Activated CD4-positive, alpha-beta T cell treated with anti-CD3 and anti-CD28 coated beads, Interleukin-2, amount 10 ng/mL, durations not matched to agents 24 days and 14 days (primary cell): ENCODE data around the gene GLRX3. TPM values are rescaled to one million over a fixed set of nuclear protein-coding genes. Genes with fewer than 3 reads are reported as not detected.
"Not testable (repeated sequence)": the region's sequence is repeated elsewhere in the genome, so short reads cannot be mapped to it uniquely, and the experiment has no call there.

Source experiments
- DNase-seq: peaks from one replicate; pipeline ENCODE4 v3.0.0; 2022
- H3K27ac Mint-ChIP-seq: one replicate; pipeline ENCODE4 v1.8.0; 2022; ENCODE audit warnings: mild to moderate bottlenecking, mixed read lengths
- H3K27me3 Mint-ChIP-seq: one replicate; pipeline ENCODE4 v1.8.0; 2022; ENCODE audit warnings: mixed read lengths
- H3K36me3 Mint-ChIP-seq: one replicate; pipeline ENCODE4 v1.8.0; 2022; ENCODE audit warnings: low read depth, mild to moderate bottlenecking, mixed read lengths
- H3K4me1 Mint-ChIP-seq: one replicate; pipeline ENCODE4 v1.8.0; 2021; ENCODE audit warnings: mixed read lengths
- H3K4me3 Mint-ChIP-seq: one replicate; pipeline ENCODE4 v1.8.0; 2022; ENCODE audit warnings: mild to moderate bottlenecking, moderate library complexity, mixed read lengths
- H3K9me3 Mint-ChIP-seq: one replicate; pipeline ENCODE4 v1.8.0; 2021; ENCODE audit warnings: mixed read lengths
- intact Hi-C: fragments of 100-400 bp; cut with micrococcal nuclease; formaldehyde crosslinking; loops from one replicate; pipeline ENCODE4 v1.15.1; 2023
- total RNA-seq: library from RNA; stranded (reverse); gene quantifications from 2 replicates; pipeline ENCODE4 v1.2.3, GENCODE V29; 2022

Gene GLRX3
- total RNA-seq, 1 donor from 2014 or later: 136 TPM

- Mint-ChIP-seq H3K27me3 (peaks cover 1% of the 10 kb centered on the region), H3K27ac (no peak overlapping the region)
- intact Hi-C loops: no loop called here
Observed at GRCh38 chr10:130196511-130197487, 60.6 kb downstream of the GLRX3 start.

GRCh38 chr10:130198651-130199050, 62.5 kb downstream of the GLRX3 start:
- Mint-ChIP-seq H3K9me3 (no peaks in the 10 kb centered on the region), H3K36me3 (no peaks in the 10 kb centered on the region), H3K27ac (no peak overlapping the region), H3K4me3 (no peak overlapping the region), H3K27me3 (no peaks in the 10 kb centered on the region), H3K4me1 (no peaks in the 10 kb centered on the region)
- no peak for DNase-seq
- intact Hi-C loops: no loop called here

More at GRCh38 chr10:130196511-130197487, 60.6 kb downstream of the GLRX3 start:
- Mint-ChIP-seq H3K4me3 (no peak overlapping the region), H3K4me1 (no peaks in the 10 kb centered on the region), H3K36me3 (no peaks in the 10 kb centered on the region), H3K9me3 (no peaks in the 10 kb centered on the region)
- no peak for DNase-seq

GRCh38 chr10:130200179-130201042, 64.2 kb downstream of the GLRX3 start:
- Mint-ChIP-seq H3K27me3 (no peaks in the 10 kb centered on the region), H3K4me1 (no peaks in the 10 kb centered on the region), H3K4me3 (no peak overlapping the region), H3K36me3 (no peaks in the 10 kb centered on the region), H3K9me3 (no peaks in the 10 kb centered on the region), H3K27ac (no peak overlapping the region)
- intact Hi-C loops: no loop called here
- DNase-seq: no peak

- H3K9me3 Mint-ChIP-seq: no peaks in the 10 kb centered on the region
- DNase-seq: no peak
- no peaks in the 10 kb centered on the region for H3K27me3 Mint-ChIP-seq
- no peak overlapping the region for H3K4me3 Mint-ChIP-seq
- H3K36me3 Mint-ChIP-seq: no peaks in the 10 kb centered on the region
- no peak overlapping the region for H3K27ac Mint-ChIP-seq
- intact Hi-C loops: no loop called here
- H3K4me1 Mint-ChIP-seq: no peaks in the 10 kb centered on the region
Observed at GRCh38 chr10:130201043-130201380, 64.8 kb downstream of the GLRX3 start.

- H3K4me3 Mint-ChIP-seq, H3K27me3 Mint-ChIP-seq, H3K27ac Mint-ChIP-seq, H3K9me3 Mint-ChIP-seq, DNase-seq, H3K36me3 Mint-ChIP-seq, intact Hi-C loops, H3K4me1 Mint-ChIP-seq: not testable (repeated sequence)
Observed at GRCh38 chr10:130202150-130202549, 66.0 kb downstream of the GLRX3 start.

- intact Hi-C loops: no loop called here
- Mint-ChIP-seq H3K9me3 (no peaks in the 10 kb centered on the region), H3K27me3 (no peaks in the 10 kb centered on the region), H3K4me3 (no peak overlapping the region), H3K36me3 (no peaks in the 10 kb centered on the region), H3K27ac (no peak overlapping the region), H3K4me1 (no peaks in the 10 kb centered on the region)
- DNase-seq: no peak
Observed at GRCh38 chr10:130202984-130203621, 66.9 kb downstream of the GLRX3 start.

GRCh38 chr10:130203626-130204025, 67.4 kb downstream of the GLRX3 start:
- no peak overlapping the region for H3K4me3 Mint-ChIP-seq
- no peak overlapping the region for H3K27ac Mint-ChIP-seq
- no peaks in the 10 kb centered on the region for H3K9me3 Mint-ChIP-seq
- DNase-seq: no peak
- intact Hi-C loops: no loop called here
- H3K27me3 Mint-ChIP-seq: no peaks in the 10 kb centered on the region
- no peaks in the 10 kb centered on the region for H3K36me3 Mint-ChIP-seq
- no peaks in the 10 kb centered on the region for H3K4me1 Mint-ChIP-seq

GRCh38 chr10:130206216-130206737, 70.1 kb downstream of the GLRX3 start:
- Mint-ChIP-seq H3K4me1 (no peaks in the 10 kb centered on the region), H3K27ac (no peak overlapping the region), H3K36me3 (no peaks in the 10 kb centered on the region), H3K9me3 (no peaks in the 10 kb centered on the region), H3K27me3 (no peaks in the 10 kb centered on the region), H3K4me3 (no peak overlapping the region)
- no peak for DNase-seq
- intact Hi-C loops: no loop called here

GRCh38 chr10:130207205-130207604, 71.0 kb downstream of the GLRX3 start:
- no peak overlapping the region for H3K4me3 Mint-ChIP-seq
- H3K27ac Mint-ChIP-seq: no peak overlapping the region
- intact Hi-C loops: no loop called here
- no peaks in the 10 kb centered on the region for H3K4me1 Mint-ChIP-seq
- DNase-seq: no peak
- no peaks in the 10 kb centered on the region for H3K27me3 Mint-ChIP-seq
- H3K9me3 Mint-ChIP-seq: no peaks in the 10 kb centered on the region
- no peaks in the 10 kb centered on the region for H3K36me3 Mint-ChIP-seq

- DNase-seq: no peak
Observed at GRCh38 chr10:130208807-130209206, 72.6 kb downstream of the GLRX3 start.

GRCh38 chr10:130212746-130213145, 76.6 kb downstream of the GLRX3 start:
- H3K4me3 Mint-ChIP-seq: no peak overlapping the region
- no peaks in the 10 kb centered on the region for H3K36me3 Mint-ChIP-seq
- DNase-seq: no peak
- H3K9me3 Mint-ChIP-seq: peaks cover 8% of the 10 kb centered on the region
- no peaks in the 10 kb centered on the region for H3K27me3 Mint-ChIP-seq
- no peaks in the 10 kb centered on the region for H3K4me1 Mint-ChIP-seq
- H3K27ac Mint-ChIP-seq: no peak overlapping the region
- intact Hi-C loops: no loop called here

More at GRCh38 chr10:130208807-130209206, 72.6 kb downstream of the GLRX3 start:
- no peak overlapping the region for H3K4me3 Mint-ChIP-seq
- intact Hi-C loops: no loop called here
- H3K27me3 Mint-ChIP-seq: no peaks in the 10 kb centered on the region
- no peak overlapping the region for H3K27ac Mint-ChIP-seq
- H3K4me1 Mint-ChIP-seq: no peaks in the 10 kb centered on the region
- no peaks in the 10 kb centered on the region for H3K9me3 Mint-ChIP-seq
- H3K36me3 Mint-ChIP-seq: no peaks in the 10 kb centered on the region

GRCh38 chr10:130213286-130214080, 77.3 kb downstream of the GLRX3 start:
- no peaks in the 10 kb centered on the region for H3K36me3 Mint-ChIP-seq
- H3K27me3 Mint-ChIP-seq: no peaks in the 10 kb centered on the region
- DNase-seq: no peak

GRCh38 chr10:130214431-130214830, 78.2 kb downstream of the GLRX3 start:
- no peak overlapping the region for H3K27ac Mint-ChIP-seq
- intact Hi-C loops: no loop called here
- DNase-seq: no peak
- no peaks in the 10 kb centered on the region for H3K4me1 Mint-ChIP-seq
- no peak overlapping the region for H3K4me3 Mint-ChIP-seq
- H3K9me3 Mint-ChIP-seq: peaks cover 8% of the 10 kb centered on the region
- no peaks in the 10 kb centered on the region for H3K36me3 Mint-ChIP-seq
- H3K27me3 Mint-ChIP-seq: no peaks in the 10 kb centered on the region

More at GRCh38 chr10:130213286-130214080, 77.3 kb downstream of the GLRX3 start:
- intact Hi-C loops: no loop called here
- Mint-ChIP-seq H3K4me1 (no peaks in the 10 kb centered on the region), H3K27ac (no peak overlapping the region), H3K9me3 (peaks cover 8% of the 10 kb centered on the region), H3K4me3 (no peak overlapping the region)
